ENCODE data around the gene AP3D1.
A peak's percentile ranks its signal among the peaks of the same experiment; 100 is the strongest.

Gene AP3D1

DNA sequence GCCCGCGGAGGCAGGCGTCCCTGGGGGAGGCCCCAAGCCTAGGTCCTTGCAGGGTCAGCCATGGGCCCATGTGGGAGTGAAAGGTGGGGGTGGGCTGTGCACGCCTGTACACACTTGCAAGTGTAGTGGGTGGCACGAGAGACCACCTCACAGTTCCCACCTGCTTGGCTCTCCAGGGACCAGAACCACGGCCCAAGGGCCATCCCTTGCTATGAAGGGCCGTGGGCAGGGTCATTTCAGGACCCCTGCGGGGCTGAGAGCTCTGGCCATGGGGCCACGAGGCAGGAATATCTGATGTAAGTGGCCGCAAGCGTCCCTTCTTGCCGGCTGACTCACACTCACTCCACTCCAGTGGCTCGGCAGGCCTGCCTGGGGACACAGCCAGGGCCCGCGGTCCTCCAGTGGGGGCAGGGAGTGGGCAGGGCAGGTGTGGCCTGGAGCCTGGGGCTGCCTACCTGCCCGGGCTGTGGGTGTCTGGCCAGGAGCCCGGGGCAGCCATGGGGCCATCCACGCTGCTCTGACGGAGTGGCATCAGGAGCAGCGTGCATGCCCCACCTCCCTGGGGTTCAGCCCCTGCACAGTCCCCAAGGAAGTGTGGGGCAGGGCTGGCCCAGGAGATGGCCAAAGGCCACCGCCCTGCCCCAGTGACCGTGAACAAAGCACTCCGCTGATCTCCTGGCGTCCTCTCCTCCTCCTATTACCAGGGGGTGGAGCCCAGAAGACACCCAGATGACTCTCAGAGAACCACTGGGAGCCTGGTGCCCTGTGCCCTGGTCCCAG lies 91.8 kb downstream of the AP3D1 start:
- TF ChIP-seq EZH2phosphoT487 (IDR thresholded peaks at IDR 0.05; ENCODE audit: low read depth) = no peak
- TF ChIP-seq, protein P1, sequence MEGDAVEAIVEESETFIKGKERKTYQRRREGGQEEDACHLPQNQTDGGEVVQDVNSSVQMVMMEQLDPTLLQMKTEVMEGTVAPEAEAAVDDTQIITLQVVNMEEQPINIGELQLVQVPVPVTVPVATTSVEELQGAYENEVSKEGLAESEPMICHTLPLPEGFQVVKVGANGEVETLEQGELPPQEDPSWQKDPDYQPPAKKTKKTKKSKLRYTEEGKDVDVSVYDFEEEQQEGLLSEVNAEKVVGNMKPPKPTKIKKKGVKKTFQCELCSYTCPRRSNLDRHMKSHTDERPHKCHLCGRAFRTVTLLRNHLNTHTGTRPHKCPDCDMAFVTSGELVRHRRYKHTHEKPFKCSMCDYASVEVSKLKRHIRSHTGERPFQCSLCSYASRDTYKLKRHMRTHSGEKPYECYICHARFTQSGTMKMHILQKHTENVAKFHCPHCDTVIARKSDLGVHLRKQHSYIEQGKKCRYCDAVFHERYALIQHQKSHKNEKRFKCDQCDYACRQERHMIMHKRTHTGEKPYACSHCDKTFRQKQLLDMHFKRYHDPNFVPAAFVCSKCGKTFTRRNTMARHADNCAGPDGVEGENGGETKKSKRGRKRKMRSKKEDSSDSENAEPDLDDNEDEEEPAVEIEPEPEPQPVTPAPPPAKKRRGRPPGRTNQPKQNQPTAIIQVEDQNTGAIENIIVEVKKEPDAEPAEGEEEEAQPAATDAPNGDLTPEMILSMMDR (IDR thresholded peaks at IDR 0.05; ENCODE audit: low read depth, low read length) = no peak
- Histone ChIP-seq H3K79me2 (ENCODE audit: low read length) (peaks cover 24% of the 10 kb centered on the region; the same call in 1 of the 2 replicates), H2AFZ (ENCODE audit: low read depth, low read length) (no peak overlapping the region), H3K27ac (ENCODE audit: low read length) (peak overlapping the region; percentile 84), H3K4me3 (ENCODE audit: low read length) (peak overlapping the region; percentile 89), H4K20me1 (ENCODE audit: insufficient read depth, low read length) (no peaks in the 10 kb centered on the region), H3K36me3 (replicated peaks; ENCODE audit: low read depth, low read length) (no peaks in the 10 kb centered on the region), H3K9me3 (ENCODE audit: insufficient read depth, low read length) (no peaks in the 10 kb centered on the region), H3K27me3 (ENCODE audit: low read depth, low read length) (no peaks in the 10 kb centered on the region), H3K4me1 (ENCODE audit: low read length) (peaks cover 57% of the 10 kb centered on the region), H3K9ac (ENCODE audit: low read length) (peak overlapping the region; percentile 84), H3K4me2 (ENCODE audit: low read length) (peak overlapping the region; percentile 95)

DNA sequence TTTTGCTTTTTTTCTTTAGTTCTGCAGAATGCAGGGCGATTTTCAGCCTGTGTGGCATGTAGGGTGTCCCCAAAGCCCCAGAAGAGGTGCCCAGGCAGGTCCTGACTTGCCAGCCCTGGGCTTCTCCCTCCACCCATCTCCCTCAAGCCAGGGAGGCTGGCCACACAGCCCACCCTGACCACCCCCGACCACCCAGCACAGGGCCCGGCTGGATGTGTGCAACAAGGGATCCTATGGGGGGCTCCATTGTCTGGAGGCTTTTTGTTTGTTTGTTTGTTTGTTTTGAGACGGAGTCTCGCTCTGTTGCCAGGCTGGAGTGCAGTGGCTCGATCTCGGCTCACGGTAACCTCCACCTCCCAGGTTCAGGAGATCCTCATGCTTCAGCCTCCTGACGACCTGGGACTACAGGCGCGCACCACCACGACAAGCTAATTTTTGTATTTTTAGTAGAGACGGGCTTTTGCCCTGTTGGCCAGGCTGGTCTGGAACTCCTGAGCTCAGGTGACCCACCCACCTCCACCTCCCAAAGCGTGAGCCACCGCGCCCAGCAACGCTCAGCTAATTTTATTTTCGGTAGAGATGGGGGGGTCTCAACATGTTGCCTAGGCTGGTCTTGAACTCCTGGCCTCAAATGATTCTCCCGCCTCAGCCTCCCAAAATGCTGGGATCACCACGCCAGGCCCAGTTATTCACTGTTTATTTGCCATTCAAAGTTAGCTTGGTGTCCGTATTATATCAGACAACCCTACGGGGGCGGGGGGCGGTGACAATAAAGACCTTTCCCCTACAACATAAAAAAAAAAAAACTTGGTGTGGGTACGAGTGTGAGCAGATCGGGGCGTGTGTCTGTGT lies 92.6 kb downstream of the AP3D1 start:
- H3K9ac ChIP-seq (ENCODE audit: low read length) = peak overlapping the region; percentile 84; the same call in 1 of the 2 replicates
- H3K27me3 ChIP-seq (ENCODE audit: low read depth, low read length) = no peaks in the 10 kb centered on the region
- H3K4me1 ChIP-seq (ENCODE audit: low read length) = peaks cover 64% of the 10 kb centered on the region
- peak overlapping the region; percentile 95 for H3K4me2 ChIP-seq (ENCODE audit: low read length)
- H3K36me3 ChIP-seq (replicated peaks; ENCODE audit: low read depth, low read length) = no peaks in the 10 kb centered on the region
- TF ChIP-seq, protein P1 (IDR thresholded peaks at IDR 0.05; ENCODE audit: low read depth, low read length) = no peak
- TF ChIP-seq EZH2phosphoT487 (IDR thresholded peaks at IDR 0.05; ENCODE audit: low read depth) = no peak
- no peaks in the 10 kb centered on the region for H4K20me1 ChIP-seq (ENCODE audit: insufficient read depth, low read length)
- H3K9me3 ChIP-seq (ENCODE audit: insufficient read depth, low read length) = no peaks in the 10 kb centered on the region
- H3K79me2 ChIP-seq (ENCODE audit: low read length) = peaks cover 27% of the 10 kb centered on the region; the same call in 1 of the 2 replicates
- H2AFZ ChIP-seq (ENCODE audit: low read depth, low read length) = no peak overlapping the region
- H3K4me3 ChIP-seq (ENCODE audit: low read length) = peak overlapping the region; percentile 89
- H3K27ac ChIP-seq (ENCODE audit: low read length) = peak overlapping the region; percentile 84

DNA sequence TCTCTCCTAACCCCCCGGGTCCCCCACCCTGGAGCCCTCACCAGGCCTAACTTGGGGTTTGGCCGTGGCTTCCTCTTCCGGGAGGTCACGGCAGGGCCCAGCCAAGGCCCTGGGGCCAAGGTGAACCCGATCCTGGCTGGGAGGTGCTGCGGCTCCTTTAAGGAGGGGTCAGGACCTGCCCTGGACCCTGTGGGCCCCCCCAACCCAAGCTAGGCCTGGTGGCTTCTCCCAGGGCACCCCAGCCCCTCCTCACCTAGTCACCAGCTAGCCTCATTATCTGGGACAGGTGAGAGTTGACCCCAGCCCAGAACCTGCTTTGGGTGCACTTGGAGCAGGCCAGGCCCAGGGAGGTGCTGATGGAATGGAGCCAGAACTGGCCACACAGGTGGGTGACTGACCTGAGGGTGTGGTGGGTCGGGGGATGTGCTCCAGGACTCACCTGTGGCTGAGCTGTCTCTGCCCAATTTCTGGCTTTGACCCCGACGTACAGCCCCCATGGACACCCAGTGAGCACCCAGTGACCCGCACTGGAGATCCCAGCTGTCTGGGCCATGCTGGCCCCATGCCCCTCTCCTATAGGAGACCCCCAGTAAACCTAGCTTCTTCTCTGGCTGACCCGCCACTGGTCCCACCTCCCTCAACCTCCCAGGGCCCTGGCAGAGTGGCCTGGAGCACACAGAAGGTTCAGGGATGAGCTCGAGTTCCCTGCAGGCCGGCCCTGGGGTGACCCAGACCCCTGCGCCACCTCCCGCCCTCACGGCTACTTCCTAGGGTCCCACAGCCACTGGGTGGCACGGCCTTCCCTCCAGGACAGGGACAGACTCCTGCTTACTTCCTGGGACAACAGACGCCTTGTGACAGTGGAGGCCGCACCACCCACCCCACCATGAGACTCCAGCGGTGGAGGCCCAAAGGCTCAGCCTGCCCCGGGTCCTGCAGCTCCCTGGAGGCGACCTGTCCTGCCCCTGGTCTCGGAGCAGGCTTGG lies 93.6 kb downstream of the AP3D1 start:
- H3K4me2 ChIP-seq (ENCODE audit: low read length) = no peak overlapping the region
- no peak for TF ChIP-seq EZH2phosphoT487 (IDR thresholded peaks at IDR 0.05; ENCODE audit: low read depth)
- TF ChIP-seq, protein P1 (IDR thresholded peaks at IDR 0.05; ENCODE audit: low read depth, low read length) = no peak
- no peak overlapping the region for H3K9ac ChIP-seq (ENCODE audit: low read length)
- H3K4me3 ChIP-seq (ENCODE audit: low read length) = no peak overlapping the region
- peaks cover 28% of the 10 kb centered on the region; the same call in 1 of the 2 replicates for H3K79me2 ChIP-seq (ENCODE audit: low read length)
- H3K27ac ChIP-seq (ENCODE audit: low read length) = peak overlapping the region; percentile 50
- no peaks in the 10 kb centered on the region for H3K27me3 ChIP-seq (ENCODE audit: low read depth, low read length)
- no peaks in the 10 kb centered on the region for H3K36me3 ChIP-seq (replicated peaks; ENCODE audit: low read depth, low read length)
- H3K9me3 ChIP-seq (ENCODE audit: insufficient read depth, low read length) = no peaks in the 10 kb centered on the region
- H2AFZ ChIP-seq (ENCODE audit: low read depth, low read length) = no peak overlapping the region
- no peaks in the 10 kb centered on the region for H4K20me1 ChIP-seq (ENCODE audit: insufficient read depth, low read length)
- peaks cover 74% of the 10 kb centered on the region for H3K4me1 ChIP-seq (ENCODE audit: low read length)

Measured in OCI-LY3 (cell line).